H1 (cell line): ENCODE measurements around the gene RAI14. TPM values are rescaled to one million over a fixed set of nuclear protein-coding genes. Genes with fewer than 3 reads are reported as not detected.
A peak's percentile ranks its signal among the peaks of the same experiment; 100 is the strongest.

Experiments
- CTCF ChIA-PET: fragments of 300-600 bp; sonication (Branson Sonifier 250); formaldehyde crosslinking; loops from one replicate; lab custom pipeline; 2021; ENCODE audit not compliant: partially characterized antibody; lab: Charles Lee
- POLR2A ChIA-PET: fragments of 300-600 bp; sonication (Branson Sonifier 250); formaldehyde crosslinking; loops from one replicate; lab custom pipeline; 2021; ENCODE audit warnings: inconsistent platforms; ENCODE audit not compliant: partially characterized antibody; lab: Charles Lee
- DNase-seq, 2 experiments: peaks; one replicate each; pipeline versions ENCODE4 v3.0.0 to v3.0.0-alpha.2; 2010 to 2022; ENCODE audit warnings: low spot score in 2 of 2, low read depth in 1 of 2, mixed read lengths in 1 of 2
- FAIRE-seq: peaks from 2 replicates; lab custom pipeline; 2011; peaks lifted over from hg19 to GRCh38; lab: Jason Lieb, UNC
- H2AFZ ChIP-seq: 2 replicates; pipeline ENCODE4 v1.8.1; 2012; ENCODE audit warnings: low read length, inconsistent platforms
- H2AK5ac ChIP-seq: 2 replicates; pipeline ENCODE4 v1.6.1; 2013; ENCODE audit warnings: low read depth, low read length
- H2BK120ac ChIP-seq: replicated peaks from 2 replicates; pipeline ENCODE3; 2013; ENCODE audit warnings: low read depth, low read length, inconsistent platforms
- H2BK12ac ChIP-seq: 2 replicates; pipeline ENCODE4 v1.6.1; 2013; ENCODE audit warnings: low read depth, low read length
- H2BK15ac ChIP-seq: 2 replicates; pipeline ENCODE4 v1.6.1; 2013; ENCODE audit warnings: low read length
- H2BK20ac ChIP-seq: 2 replicates; pipeline ENCODE4 v1.6.1; 2013; ENCODE audit warnings: low read length
- H2BK5ac ChIP-seq: 2 replicates; pipeline ENCODE4 v1.6.1; 2013; ENCODE audit warnings: low read depth, low read length
- H3K14ac ChIP-seq: 2 replicates; pipeline ENCODE4 v1.6.1; 2013; ENCODE audit warnings: inconsistent platforms; ENCODE audit not compliant: insufficient read length
- H3K18ac ChIP-seq: 2 replicates; pipeline ENCODE4 v1.6.1; 2013; ENCODE audit warnings: low read length; ENCODE audit errors: extremely low read depth
- H3K23ac ChIP-seq: 2 replicates; pipeline ENCODE4 v1.6.1; 2013; ENCODE audit warnings: inconsistent platforms; ENCODE audit not compliant: insufficient read length
- H3K23me2 ChIP-seq: 2 replicates; pipeline ENCODE4 v1.6.1; 2013; ENCODE audit warnings: low read depth, low read length
- H3K27ac ChIP-seq: 2 replicates; pipeline ENCODE4 v1.6.1; 2011; ENCODE audit warnings: low read depth, low read length, inconsistent platforms
- H3K27me3 ChIP-seq, 4 experiments: replicated peaks in 1 of 4; 1 replicate in 1 of 4; 2 replicates in 3 of 4; pipeline versions ENCODE4 v1.6.1 to v1.8.1; 2011 to 2013; ENCODE audit warnings: low read length in 3 of 4, mild to moderate bottlenecking in 3 of 4, inconsistent platforms in 2 of 4, mixed read lengths in 2 of 4, moderate library complexity in 1 of 4; ENCODE audit not compliant: control insufficient read depth in 3 of 4, insufficient read depth in 3 of 4; ENCODE audit errors: extremely low read depth in 1 of 4
- H3K36me3 ChIP-seq, 4 experiments: 2 replicates each; pipeline versions ENCODE4 v1.6.1 to v1.8.1; 2011 to 2013; ENCODE audit warnings: mild to moderate bottlenecking in 4 of 4, low read length in 3 of 4, moderate library complexity in 2 of 4, control low read depth in 1 of 4, inconsistent platforms in 1 of 4; ENCODE audit not compliant: insufficient read depth in 4 of 4, control insufficient read depth in 2 of 4
- H3K4ac ChIP-seq: replicated peaks from 2 replicates; pipeline ENCODE3; 2013; ENCODE audit warnings: low read length, low read depth, mixed read lengths, inconsistent platforms; ENCODE audit not compliant: insufficient read length
- H3K4me1 ChIP-seq, 4 experiments: replicated peaks in 1 of 4; 1 replicate in 1 of 4; 2 replicates in 3 of 4; pipeline versions ENCODE4 v1.6.1 to v1.8.1; 2011 to 2013; ENCODE audit warnings: low read length in 3 of 4, inconsistent platforms in 2 of 4, mixed read lengths in 1 of 4; ENCODE audit not compliant: insufficient read depth in 4 of 4, control insufficient read depth in 3 of 4
- H3K4me2 ChIP-seq, 2 experiments: 2 replicates each; pipeline versions ENCODE4 v1.6.1 to v1.8.1; 2011 to 2013; ENCODE audit warnings: low read depth in 2 of 2, low read length in 2 of 2, control low read depth in 1 of 2, inconsistent platforms in 1 of 2, mild to moderate bottlenecking in 1 of 2; ENCODE audit not compliant: insufficient read depth in 1 of 2
- H3K4me3 ChIP-seq, 4 experiments: fragments of 200-600, 300-600 bp in 1 of 4; sonication (generic), shearing (Covaris generic), sonication (Bioruptor Twin) in 1 of 4; 2 replicates each; pipeline versions ENCODE4 v1.5.1 to v1.8.1; 2011 to 2016; ENCODE audit warnings: low read length in 4 of 4, low read depth in 3 of 4, control low read depth in 2 of 4, inconsistent platforms in 2 of 4, mild to moderate bottlenecking in 2 of 4, mixed read lengths in 1 of 4, moderate library complexity in 1 of 4; ENCODE audit not compliant: insufficient read depth in 2 of 4; ENCODE audit errors: extremely low read depth in 1 of 4
- H3K56ac ChIP-seq: replicated peaks from 2 replicates; pipeline ENCODE3; 2013; ENCODE audit warnings: low read depth, mild to moderate bottlenecking, mixed read lengths, low read length, inconsistent platforms; ENCODE audit not compliant: insufficient read length
- H3K79me1 ChIP-seq: 2 replicates; pipeline ENCODE4 v1.6.1; 2013; ENCODE audit warnings: low read depth, low read length, control low read depth
- H3K79me2 ChIP-seq, 2 experiments: 2 replicates each; pipeline versions ENCODE4 v1.6.1 to v1.8.1; 2012 to 2013; ENCODE audit warnings: low read length in 2 of 2, mild to moderate bottlenecking in 2 of 2, inconsistent platforms in 1 of 2; ENCODE audit not compliant: insufficient read depth in 2 of 2, control insufficient read depth in 1 of 2
- H3K9ac ChIP-seq, 4 experiments: replicated peaks in 1 of 4; 1 replicate in 1 of 4; 2 replicates in 3 of 4; pipeline versions ENCODE4 v1.6.1 to v1.8.1; 2011 to 2013; ENCODE audit warnings: low read depth in 3 of 4, low read length in 3 of 4, control low read depth in 2 of 4, mild to moderate bottlenecking in 2 of 4, moderate library complexity in 2 of 4, inconsistent platforms in 1 of 4; ENCODE audit errors: extremely low read depth in 1 of 4
- H3K9me3 ChIP-seq, 2 experiments: 2 replicates each; pipeline versions ENCODE4 v1.6.1 to v1.8.1; 2012 to 2013; ENCODE audit warnings: mild to moderate bottlenecking in 2 of 2, moderate library complexity in 2 of 2, control low read depth in 1 of 2, inconsistent platforms in 1 of 2, low read depth in 1 of 2, low read length in 1 of 2, mixed read lengths in 1 of 2; ENCODE audit not compliant: insufficient read depth in 2 of 2
- H4K20me1 ChIP-seq, 2 experiments: replicated peaks in 1 of 2; 2 replicates each; pipeline versions ENCODE3 to v1.8.1; 2011 to 2013; ENCODE audit warnings: inconsistent platforms in 2 of 2, low read length in 2 of 2, mild to moderate bottlenecking in 1 of 2; ENCODE audit not compliant: insufficient read depth in 2 of 2, control insufficient read depth in 1 of 2
- H4K5ac ChIP-seq: 2 replicates; pipeline ENCODE4 v1.6.1; 2013; ENCODE audit warnings: low read length, low read depth, mixed read lengths, inconsistent platforms; ENCODE audit not compliant: insufficient read length
- H4K8ac ChIP-seq: 2 replicates; pipeline ENCODE4 v1.8.0; 2013; ENCODE audit warnings: mild to moderate bottlenecking, moderate library complexity, low read length, inconsistent platforms; ENCODE audit not compliant: insufficient read depth; ENCODE audit errors: extremely low read depth
- H4K91ac ChIP-seq: replicated peaks from 2 replicates; pipeline ENCODE3; 2013; ENCODE audit warnings: low read length, mixed read lengths, inconsistent platforms; ENCODE audit not compliant: insufficient read length
- CBX5 ChIP-seq: fragments of 300-800, 300-1000 bp; sonication (generic); IDR thresholded peaks from 2 replicates; pipeline ENCODE4 v1.7.1; 2016; ENCODE audit warnings: antibody characterized with exemption, low read length, low read depth
- CTCF ChIP-seq, 3 experiments: IDR thresholded peaks; 1 replicate in 2 of 3; 2 replicates in 1 of 3; pipeline versions ENCODE4 v1.5.1 to v1.6.1; 2011; ENCODE audit warnings: low read length in 3 of 3, mild to moderate bottlenecking in 3 of 3, inconsistent platforms in 2 of 3, low read depth in 1 of 3, moderate library complexity in 1 of 3; ENCODE audit not compliant: insufficient read depth in 1 of 3; ENCODE audit errors: control extremely low read depth in 1 of 3
- FOSL1 ChIP-seq: IDR thresholded peaks from 2 replicates; pipeline ENCODE4 v1.6.1; 2011; ENCODE audit warnings: mild to moderate bottlenecking, low read depth, low read length, moderate library complexity; ENCODE audit not compliant: insufficient read depth
- KDM5A ChIP-seq: fragments of 200-600 bp; IDR thresholded peaks from 2 replicates; pipeline ENCODE4 v1.7.1; 2012; ENCODE audit warnings: mild to moderate bottlenecking, low read length, inconsistent platforms, mixed read lengths
- NRF1 ChIP-seq: IDR thresholded peaks from 2 replicates; pipeline ENCODE4 v1.6.1; 2011; ENCODE audit warnings: mild to moderate bottlenecking, low read depth, low read length, improper control_type of control experiment
- RAD21 ChIP-seq, 2 experiments: IDR thresholded peaks in 1 of 2; conservative IDR thresholded peaks in 1 of 2; 2 replicates each; pipeline ENCODE4 v1.6.1; 2011; ENCODE audit warnings: low read depth in 2 of 2, low read length in 2 of 2, improper control_type of control experiment in 1 of 2, inconsistent platforms in 1 of 2, mild to moderate bottlenecking in 1 of 2, moderate library complexity in 1 of 2
- TAF7 ChIP-seq: optimal IDR thresholded peaks from 2 replicates; pipeline ENCODE3; 2011; ENCODE audit warnings: low read depth, mild to moderate bottlenecking, inconsistent platforms, low read length, moderate library complexity, borderline replicate concordance
- WGBS, 2 experiments: shearing (Covaris generic) in 1 of 2; methylation state at CpG; one replicate each; pipeline versions ENCODE4 v1.1.6 to v1.1.7; 2013 to 2015; ENCODE audit warnings: low lambda C conversion rate in 2 of 2, mixed read lengths in 2 of 2, inconsistent platforms in 1 of 2, low coverage in 1 of 2, missing lambda C conversion rate in 1 of 2; ENCODE audit not compliant: insufficient replicate concordance in 2 of 2, insufficient coverage in 1 of 2, insufficient read length in 1 of 2; ENCODE audit errors: extremely low coverage in 1 of 2, missing lambda C conversion rate in 1 of 2; 5-methylcytosine and 5-hydroxymethylcytosine counted together
- polyA plus RNA-seq, 7 experiments: library from polyadenylated mRNA; depleted of rRNA in 3 of 7; stranded (reverse) in 5 of 7; unstranded in 2 of 7; fragments of >200 nt in 5 of 7; fragments of 200-250 nt in 2 of 7; gene quantifications; 1 replicate in 5 of 7; 2 replicates in 1 of 7; 4 replicates in 1 of 7; pipeline versions ENCODE4 v1.2.1 to v1.2.3, GENCODE V29; 2011 to 2013; ENCODE audit warnings: missing spikeins in 2 of 7, mixed read lengths in 2 of 7
- total RNA-seq: library from RNA; stranded (reverse); fragmentation: NEBNext Ultra II Directional; extraction: Animal tissue kit (Norgen Biotek cat#: 25700); gene quantifications from 2 replicates; pipeline ENCODE4 v1.2.1, GENCODE V29; 2021
- TF ChIP-seq, protein P1 (sequence below): IDR thresholded peaks from 2 replicates; pipeline ENCODE4 v1.6.1; 2011; ENCODE audit warnings: low read length, improper control_type of control experiment

RAI14 gene
- total and polyA plus RNA-seq, 2 of the 8 experiments (the other 6 are each of a cell fraction or from before 2014, with no cell fraction given), result 48.4 to 210 TPM

DNA sequence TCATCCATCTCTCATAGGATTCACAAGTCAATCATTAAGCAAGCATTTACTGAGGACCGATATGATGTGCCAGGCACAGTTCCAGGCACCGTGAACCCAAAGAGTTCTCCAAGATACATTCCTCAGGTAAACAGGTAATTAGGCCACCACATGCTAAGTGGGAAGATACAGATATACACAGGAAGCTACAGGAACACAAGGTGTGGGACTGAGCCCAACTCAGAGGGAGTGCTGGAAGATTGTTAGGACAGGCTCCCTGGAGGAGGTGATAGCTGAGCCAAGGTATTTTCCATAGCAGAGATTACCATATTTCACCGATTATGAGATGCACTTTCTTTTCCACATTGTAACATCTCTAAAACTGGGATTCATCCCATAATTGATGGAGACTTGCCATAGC is 31.4 kb upstream of the RAI14 start:
- H3K9me3 ChIP-seq, result no peaks in the 10 kb centered on the region
- POLR2A ChIA-PET, result no interaction called here
- H3K27ac ChIP-seq, result no peak overlapping the region
- no peak overlapping the region for H4K5ac ChIP-seq
- H2AFZ ChIP-seq, result no peak overlapping the region
- WGBS, 2 experiments, result 87% methylated on average over 3 of the region's 3 CpGs; no CpG with 5 or more reads in 1 of the 2 experiments
- no peak overlapping the region for H4K8ac ChIP-seq
- H3K79me2 ChIP-seq, result no peaks in the 10 kb centered on the region
- no peak overlapping the region for H2BK120ac ChIP-seq
- DNase-seq, result no peak
- no peak overlapping the region for H3K56ac ChIP-seq
- no peaks in the 10 kb centered on the region for H4K20me1 ChIP-seq
- no peaks in the 10 kb centered on the region for H3K27me3 ChIP-seq
- TF ChIP-seq KDM5A, result no peak
- TF ChIP-seq TAF7, result no peak
- no peak for TF ChIP-seq RAD21 (IDR thresholded peaks at IDR 0.05 in 1 of 2, conservative IDR thresholded peaks at IDR 0.05 in 1 of 2; ENCODE audit: low read depth in 2 of 2, low read length in 2 of 2)
- TF ChIP-seq, protein P1, sequence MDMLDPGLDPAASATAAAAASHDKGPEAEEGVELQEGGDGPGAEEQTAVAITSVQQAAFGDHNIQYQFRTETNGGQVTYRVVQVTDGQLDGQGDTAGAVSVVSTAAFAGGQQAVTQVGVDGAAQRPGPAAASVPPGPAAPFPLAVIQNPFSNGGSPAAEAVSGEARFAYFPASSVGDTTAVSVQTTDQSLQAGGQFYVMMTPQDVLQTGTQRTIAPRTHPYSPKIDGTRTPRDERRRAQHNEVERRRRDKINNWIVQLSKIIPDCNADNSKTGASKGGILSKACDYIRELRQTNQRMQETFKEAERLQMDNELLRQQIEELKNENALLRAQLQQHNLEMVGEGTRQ, result no peak
- no peak for TF ChIP-seq NRF1
- TF ChIP-seq CBX5, result no peak
- no peak for TF ChIP-seq CTCF (IDR thresholded peaks at IDR 0.05; ENCODE audit: control extremely low read depth in 1 of 3, insufficient read depth in 1 of 3, low read depth in 1 of 3, low read length in 3 of 3)
- TF ChIP-seq FOSL1, result no peak
- TF ChIP-seq, all 59 proteins: peak for 0
- H3K23ac ChIP-seq, result no peak overlapping the region
- no peaks in the 10 kb centered on the region for H3K79me1 ChIP-seq
- no peaks in the 10 kb centered on the region for H3K36me3 ChIP-seq
- no peak overlapping the region for H3K9ac ChIP-seq
- no peak overlapping the region for H4K91ac ChIP-seq
- H2BK5ac ChIP-seq, result no peak overlapping the region
- peaks cover 0 to 2% (median 0%) of the 10 kb centered on the region in 4 experiments; a peak in 1 of 7 replicates for H3K4me1 ChIP-seq
- CTCF ChIA-PET, result interaction anchor here (0.9 kb wide), 1 partner anchor 101 kb away, joined by 3 read pairs; no protein-coding TSS in a partner anchor
- H2BK12ac ChIP-seq, result no peak overlapping the region
- no peak overlapping the region for H2AK5ac ChIP-seq
- no peak overlapping the region for H2BK20ac ChIP-seq
- H3K18ac ChIP-seq, result no peak overlapping the region
- no peak for FAIRE-seq
- H3K4me3 ChIP-seq, result no peak overlapping the region
- no peak overlapping the region for H2BK15ac ChIP-seq
- no peaks in the 10 kb centered on the region for H3K23me2 ChIP-seq
- H3K4me2 ChIP-seq, result no peak overlapping the region
- peak overlapping the region; percentile 39 for H3K4ac ChIP-seq
- H3K14ac ChIP-seq, result no peak overlapping the region
